Lower leg skin (tissue), 3 donors: ENCODE data around the gene NIPAL3.

Experiments
- CTCF ChIP-seq, 3 donors: fragments of 450-650 bp; IDR thresholded peaks; one replicate each; pipeline ENCODE4 v1.5.1; 2016; ENCODE audit warnings: antibody characterized with exemption in 3 of 3, mild to moderate bottlenecking in 3 of 3, moderate library complexity in 2 of 3
- POLR2A ChIP-seq, 2 donors: fragments of 450-650 bp; IDR thresholded peaks; one replicate each; pipeline ENCODE4 v1.6.1; 2016 to 2017; ENCODE audit warnings: antibody characterized with exemption in 2 of 2, mild to moderate bottlenecking in 1 of 2, moderate library complexity in 1 of 2

- TF ChIP-seq CTCF (IDR thresholded peaks at IDR 0.05), result no peak
- no peak for TF ChIP-seq POLR2A (IDR thresholded peaks at IDR 0.05)
Measured at GRCh38 chr1:24506691-24507381, 91.2 kb downstream of the NIPAL3 start.
